Heart left ventricle (tissue), 16 donors: ENCODE results near the gene GZMB. TPM values are rescaled to one million over a fixed set of nuclear protein-coding genes. Genes with fewer than 3 reads are reported as not detected.
"Not testable (repeated sequence)": the region's sequence is repeated elsewhere in the genome, so short reads cannot be mapped to it uniquely, and the experiment has no call there.

Experiments
- ATAC-seq, 4 donors: fragments of 200-7000 bp; cut with Tn5 transposase; one replicate each; pipeline ENCODE4 v1.9.1; 2020 to 2022; ENCODE audit warnings: moderate library complexity in 4 of 4, mild to moderate bottlenecking in 3 of 4, moderate number of reproducible peaks in 1 of 4
- DNase-seq, 5 donors: peaks; one replicate each; pipeline ENCODE4 v3.0.0-alpha.2; 2020
- H3K27ac ChIP-seq, 12 donors: fragments of 200-600 bp; sonication (generic) in 4 of 12; one replicate each; pipeline versions ENCODE4 v1.5.0 to v1.8.0; 2016 to 2022; ENCODE audit warnings: mild to moderate bottlenecking in 2 of 12
- H3K27me3 ChIP-seq, 9 donors: fragments of 200-600 bp; sonication (generic) in 2 of 9; one replicate each; pipeline versions ENCODE4 v1.5.1 to v1.8.0; 2016 to 2022; ENCODE audit warnings: mild to moderate bottlenecking in 3 of 9
- H3K36me3 ChIP-seq, 9 donors: fragments of 200-600 bp; sonication (generic) in 2 of 9; one replicate each; pipeline versions ENCODE4 v1.5.0 to v1.8.0; 2018 to 2022; ENCODE audit warnings: mild to moderate bottlenecking in 2 of 9
- H3K4me1 ChIP-seq, 12 donors: fragments of 200-600 bp; sonication (generic) in 4 of 12; one replicate each; pipeline versions ENCODE4 v1.5.0 to v1.8.0; 2016 to 2022; ENCODE audit warnings: mild to moderate bottlenecking in 3 of 12
- H3K4me3 ChIP-seq, 12 donors: fragments of 200-600 bp; sonication (generic) in 4 of 12; one replicate each; pipeline versions ENCODE4 v1.5.0 to v1.8.0; 2017 to 2022; ENCODE audit warnings: mild to moderate bottlenecking in 9 of 12, moderate library complexity in 4 of 12
- H3K9me3 ChIP-seq, 12 donors: fragments of 200-600 bp; sonication (generic) in 4 of 12; one replicate each; pipeline versions ENCODE4 v1.5.0 to v1.8.0; 2016 to 2022; ENCODE audit warnings: mild to moderate bottlenecking in 1 of 12
- POLR2A ChIP-seq, 2 donors: fragments of 450-650 bp; IDR thresholded peaks; one replicate each; pipeline ENCODE4 v1.6.1; 2017; ENCODE audit warnings: antibody characterized with exemption in 2 of 2, mild to moderate bottlenecking in 2 of 2, moderate library complexity in 2 of 2
- WGBS, 4 donors: extraction: QIAGEN DNeasy Blood & Tissue Kit in 2 of 4; methylation state at CpG; one replicate each; pipeline versions ENCODE4 v1.1.5 to v1.1.7; 2013 to 2018; 5-methylcytosine and 5-hydroxymethylcytosine counted together
- intact Hi-C, 10 donors: fragments of 100-400 bp; cut with DNase I; formaldehyde crosslinking; loops; one replicate each; pipeline versions ENCODE4 v1.11.1 to v1.14.2; 2022
- polyA plus RNA-seq, 2 donors: library from polyadenylated mRNA; stranded (reverse); fragments of 200-250 nt; gene quantifications; one replicate each; pipeline ENCODE4 v1.2.3, GENCODE V29; 2013
- total RNA-seq, 9 donors: library from RNA; depleted of rRNA in 2 of 9; stranded (reverse); fragments of >200 nt in 2 of 9; fragmentation: NEBNext Ultra II Directional in 3 of 9; extraction: Animal tissue kit (Norgen Biotek cat#: 25700) in 3 of 9; gene quantifications; one replicate each; pipeline versions ENCODE4 v1.1.0 to v1.2.4, GENCODE V29; 2016 to 2023
- TF ChIP-seq, protein P1 (sequence below), 12 donors: fragments of 200-600 bp; sonication (generic) in 4 of 12; IDR thresholded peaks; one replicate each; pipeline versions ENCODE4 v1.5.0 to v1.8.0; 2018 to 2022; ENCODE audit warnings: antibody characterized with exemption in 12 of 12, mild to moderate bottlenecking in 5 of 12
- donor health status: ischemic (EF 13 %, LVEDD 7.1; RV severe dilation, severe dysfunction).
- donor health status: healthy with polysubstance abuse.
- donor health status: DM: no; HTN: yes; CAD: no.
- donor health status: DM: no; HTN: no; CAD: no.
- donor health status: ischemic (EF 25% LVEDD 6.9; RV normal size, moderate dysfunction).
- donor health status: ischemic (EF 25% LVEDD 5.7; RV mildly dilated, moderate dysfunction).
- donor health status: healthy.
- donor health status: DM: yes; HTN: yes; CAD: no.
- donor health status: ischemic (EF 35%, LVEDD 5.7; RV mildly dilated, moderate dysfunction).
- donor health status: nonischemic (EF 11% LVEDD 7.7; RV severe dilation, severe dysfunction).
- donor health status: DM: yes; HTN: yes; CAD: no.
- donor health status: PGD.
- donor health status: ischemic (EF 29% LVEDD 5.4; RV normal size, mild dysfunction).
- donor health status: nonischemic (EF 23%, LVEDD 6.1; RV moderate dilation, normal function).

The GZMB gene
- total and polyA plus RNA-seq, 11 donors = 0.32 to 18.8 (median 1.3) TPM; not detected in 2

DNA sequence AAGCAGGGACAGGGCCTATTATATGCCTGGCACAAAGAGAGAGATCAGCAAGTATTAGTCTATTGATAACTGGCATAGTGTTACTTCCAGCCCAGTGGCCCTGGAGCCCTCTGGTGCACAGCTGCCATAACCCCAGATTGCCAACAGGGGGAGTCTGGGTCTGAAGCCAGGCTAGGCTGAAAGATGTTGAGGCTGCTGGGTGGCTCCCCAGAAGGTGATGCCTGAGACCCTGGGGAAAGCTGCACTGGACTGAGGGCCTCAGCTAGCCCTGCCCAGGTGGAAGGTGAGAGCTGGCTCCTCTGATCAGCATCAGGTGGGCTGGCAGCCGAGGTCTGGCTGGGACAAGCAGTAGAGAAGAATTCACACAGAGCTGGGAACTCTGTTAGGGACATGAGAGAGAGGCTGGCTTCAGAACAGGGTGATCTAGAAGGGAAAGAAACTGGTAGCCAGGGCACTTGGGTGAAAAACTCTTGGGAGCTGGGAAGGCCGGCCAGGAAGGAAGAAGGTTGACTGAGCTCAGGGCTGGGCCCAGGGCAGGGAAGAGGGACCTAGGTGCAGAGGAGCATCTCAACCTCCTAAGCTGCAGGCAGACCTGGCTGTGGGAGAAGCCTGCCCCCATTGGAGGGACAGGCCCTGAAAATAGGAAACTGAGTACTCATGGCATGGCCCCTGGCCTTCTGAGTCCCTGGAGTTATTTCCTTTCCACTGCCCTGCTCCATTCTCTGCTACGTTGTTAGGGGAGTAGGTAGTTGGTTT lies 28.4 kb downstream of the GZMB start:
- H3K4me3 ChIP-seq = no peak overlapping the region
- WGBS, 4 donors = 51 to 65% (median 56%) methylated on average over 3 of the region's 3 CpGs
- TF ChIP-seq POLR2A (IDR thresholded peaks at IDR 0.05) = no peak
- TF ChIP-seq, protein P1, sequence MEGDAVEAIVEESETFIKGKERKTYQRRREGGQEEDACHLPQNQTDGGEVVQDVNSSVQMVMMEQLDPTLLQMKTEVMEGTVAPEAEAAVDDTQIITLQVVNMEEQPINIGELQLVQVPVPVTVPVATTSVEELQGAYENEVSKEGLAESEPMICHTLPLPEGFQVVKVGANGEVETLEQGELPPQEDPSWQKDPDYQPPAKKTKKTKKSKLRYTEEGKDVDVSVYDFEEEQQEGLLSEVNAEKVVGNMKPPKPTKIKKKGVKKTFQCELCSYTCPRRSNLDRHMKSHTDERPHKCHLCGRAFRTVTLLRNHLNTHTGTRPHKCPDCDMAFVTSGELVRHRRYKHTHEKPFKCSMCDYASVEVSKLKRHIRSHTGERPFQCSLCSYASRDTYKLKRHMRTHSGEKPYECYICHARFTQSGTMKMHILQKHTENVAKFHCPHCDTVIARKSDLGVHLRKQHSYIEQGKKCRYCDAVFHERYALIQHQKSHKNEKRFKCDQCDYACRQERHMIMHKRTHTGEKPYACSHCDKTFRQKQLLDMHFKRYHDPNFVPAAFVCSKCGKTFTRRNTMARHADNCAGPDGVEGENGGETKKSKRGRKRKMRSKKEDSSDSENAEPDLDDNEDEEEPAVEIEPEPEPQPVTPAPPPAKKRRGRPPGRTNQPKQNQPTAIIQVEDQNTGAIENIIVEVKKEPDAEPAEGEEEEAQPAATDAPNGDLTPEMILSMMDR (IDR thresholded peaks at IDR 0.05) = peak; percentile 32 to 82 (median 57)
- DNase-seq (peak in 3 of 5 donors; percentile 9 to 69 (median 29)), ATAC-seq (peak in 1 of 4 donors; percentile 28)
- intact Hi-C loops = loop anchor here in 1 of 10 donors (2.0 kb wide), 1 partner anchor 73 kb away; no protein-coding TSS in a partner anchor
- H3K27me3 ChIP-seq = peaks cover 0 to 7% (median 0%) of the 10 kb centered on the region in 9 donors
- no peaks in the 10 kb centered on the region for H3K9me3 ChIP-seq
- no peaks in the 10 kb centered on the region for H3K4me1 ChIP-seq
- H3K36me3 ChIP-seq = no peaks in the 10 kb centered on the region
- peak overlapping the region in 1 of 12 donors; percentile 24 for H3K27ac ChIP-seq

- H3K36me3 ChIP-seq = no peaks in the 10 kb centered on the region
- intact Hi-C loops = no loop called here
- H3K9me3 ChIP-seq = peaks cover 0 to 50% (median 8%) of the 10 kb centered on the region in 12 donors
- peaks cover 0 to 4% (median 0%) of the 10 kb centered on the region in 9 donors for H3K27me3 ChIP-seq
- DNase-seq (no peak), ATAC-seq (no peak)
- no peak overlapping the region for H3K4me3 ChIP-seq
- no peak overlapping the region for H3K27ac ChIP-seq
- TF ChIP-seq, protein P1 (IDR thresholded peaks at IDR 0.05) = no peak
- no peak for TF ChIP-seq POLR2A (IDR thresholded peaks at IDR 0.05)
- H3K4me1 ChIP-seq = no peaks in the 10 kb centered on the region
Observed at GRCh38 chr14:24597403-24597802, 36.6 kb downstream of the GZMB start.

DNA sequence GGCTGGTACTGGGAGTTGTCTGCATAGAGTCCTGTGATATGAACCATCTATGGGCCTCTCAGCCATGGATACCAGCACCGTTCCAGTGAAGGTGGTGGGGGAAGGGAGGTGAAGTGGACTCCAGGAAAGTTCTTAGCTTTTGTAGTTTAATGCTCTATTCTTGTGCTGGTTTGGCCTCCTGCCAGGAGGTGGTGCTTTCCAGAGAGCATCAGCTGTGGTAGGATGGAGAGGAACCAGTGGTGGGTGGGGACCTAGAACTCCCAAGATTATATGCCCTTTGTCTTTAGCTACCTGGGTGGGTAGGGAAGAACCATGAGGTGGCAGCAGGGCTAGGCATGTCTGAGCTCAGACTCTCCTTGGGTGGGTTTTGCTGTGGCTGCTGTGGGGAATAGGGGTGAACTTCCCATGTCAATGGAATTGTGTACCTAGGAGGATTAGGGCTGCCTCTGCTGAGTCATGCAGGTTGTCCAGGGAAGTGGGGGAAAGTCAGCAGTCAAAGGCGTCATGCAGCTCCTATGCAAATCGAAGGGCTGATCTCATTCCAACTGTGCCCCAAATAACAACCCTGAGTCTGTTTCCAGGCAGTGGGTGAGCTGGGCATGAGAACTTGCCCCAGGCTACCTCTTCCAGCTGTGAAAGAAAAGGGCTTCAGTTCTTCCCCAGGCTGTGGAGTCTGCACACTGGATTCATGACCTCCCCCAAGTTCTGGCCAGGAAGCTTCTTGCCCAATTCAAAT lies 38.7 kb downstream of the GZMB start:
- peaks cover 0 to 50% (median 8%) of the 10 kb centered on the region in 12 donors for H3K9me3 ChIP-seq
- ATAC-seq = no peak
- H3K27ac ChIP-seq = no peak overlapping the region
- TF ChIP-seq, protein P1 (IDR thresholded peaks at IDR 0.05) = no peak
- no peak for TF ChIP-seq POLR2A (IDR thresholded peaks at IDR 0.05)
- H3K27me3 ChIP-seq = no peaks in the 10 kb centered on the region
- no peaks in the 10 kb centered on the region for H3K4me1 ChIP-seq
- no peak overlapping the region for H3K4me3 ChIP-seq
- intact Hi-C loops = no loop called here
- DNase-seq = no peak
- WGBS, 4 donors = 72 to 81% (median 74%) methylated on average over 3 of the region's 3 CpGs
- no peaks in the 10 kb centered on the region for H3K36me3 ChIP-seq

GRCh38 chr14:24591004-24591403 lies 43.0 kb downstream of the GZMB start:
- H3K9me3 ChIP-seq = peaks cover 0 to 34% (median 9%) of the 10 kb centered on the region in 12 donors
- 68 to 73% (median 72%) methylated on average over 2 of the region's 2 CpGs for WGBS, 4 donors

DNA sequence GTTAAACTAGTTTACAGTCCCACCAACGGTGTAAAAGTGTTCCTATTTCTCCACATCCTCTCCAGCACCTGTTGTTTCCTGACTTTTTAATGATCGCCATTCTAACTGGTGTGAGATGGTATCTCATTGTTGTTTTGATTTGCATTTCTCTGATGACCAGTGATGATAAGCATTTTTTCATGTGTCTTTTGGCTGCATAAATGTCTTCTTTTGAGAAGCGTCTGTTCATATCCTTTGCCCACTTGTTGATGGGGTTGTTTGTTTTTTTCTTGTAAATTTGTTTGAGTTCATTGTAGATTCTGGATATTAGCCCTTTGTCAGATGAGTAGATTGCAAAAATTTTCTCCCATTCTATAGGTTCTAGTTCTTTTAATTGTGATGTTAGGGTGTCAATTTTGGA lies 49.6 kb downstream of the GZMB start:
- DNase-seq, ATAC-seq, intact Hi-C loops, H3K4me1 ChIP-seq, H3K27me3 ChIP-seq, H3K36me3 ChIP-seq, H3K27ac ChIP-seq, H3K4me3 ChIP-seq: not testable (repeated sequence)
- 64 to 81% (median 74%) methylated on average over 3 of the region's 3 CpGs for WGBS, 4 donors
- peaks cover 0 to 28% (median 5%) of the 10 kb centered on the region in 12 donors for H3K9me3 ChIP-seq

More at GRCh38 chr14:24591004-24591403, 43.0 kb downstream of the GZMB start:
- ATAC-seq, H3K27me3 ChIP-seq, intact Hi-C loops, H3K36me3 ChIP-seq, H3K27ac ChIP-seq, H3K4me1 ChIP-seq, H3K4me3 ChIP-seq, DNase-seq: not testable (repeated sequence)
